A549 treated with AZD9567 at 1 μM for 4 hours (cell line): Measurements from ENCODE around the gene MORF4L2. TPM values are rescaled to one million over a fixed set of nuclear protein-coding genes. Genes with fewer than 3 reads are reported as not detected.

Source experiments
- total RNA-seq: library from RNA; stranded (reverse); fragments of 200-300 nt; extraction: Qiagen RNA extraction; gene quantifications from 5 replicates; pipeline ENCODE4 v1.2.3, GENCODE V29; 2022; ENCODE audit not compliant: insufficient read depth

The MORF4L2 gene, protein sequence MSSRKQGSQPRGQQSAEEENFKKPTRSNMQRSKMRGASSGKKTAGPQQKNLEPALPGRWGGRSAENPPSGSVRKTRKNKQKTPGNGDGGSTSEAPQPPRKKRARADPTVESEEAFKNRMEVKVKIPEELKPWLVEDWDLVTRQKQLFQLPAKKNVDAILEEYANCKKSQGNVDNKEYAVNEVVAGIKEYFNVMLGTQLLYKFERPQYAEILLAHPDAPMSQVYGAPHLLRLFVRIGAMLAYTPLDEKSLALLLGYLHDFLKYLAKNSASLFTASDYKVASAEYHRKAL
- 409 to 1,007 TPM (median 452 TPM) in 5 replicates for total RNA-seq

DNA sequence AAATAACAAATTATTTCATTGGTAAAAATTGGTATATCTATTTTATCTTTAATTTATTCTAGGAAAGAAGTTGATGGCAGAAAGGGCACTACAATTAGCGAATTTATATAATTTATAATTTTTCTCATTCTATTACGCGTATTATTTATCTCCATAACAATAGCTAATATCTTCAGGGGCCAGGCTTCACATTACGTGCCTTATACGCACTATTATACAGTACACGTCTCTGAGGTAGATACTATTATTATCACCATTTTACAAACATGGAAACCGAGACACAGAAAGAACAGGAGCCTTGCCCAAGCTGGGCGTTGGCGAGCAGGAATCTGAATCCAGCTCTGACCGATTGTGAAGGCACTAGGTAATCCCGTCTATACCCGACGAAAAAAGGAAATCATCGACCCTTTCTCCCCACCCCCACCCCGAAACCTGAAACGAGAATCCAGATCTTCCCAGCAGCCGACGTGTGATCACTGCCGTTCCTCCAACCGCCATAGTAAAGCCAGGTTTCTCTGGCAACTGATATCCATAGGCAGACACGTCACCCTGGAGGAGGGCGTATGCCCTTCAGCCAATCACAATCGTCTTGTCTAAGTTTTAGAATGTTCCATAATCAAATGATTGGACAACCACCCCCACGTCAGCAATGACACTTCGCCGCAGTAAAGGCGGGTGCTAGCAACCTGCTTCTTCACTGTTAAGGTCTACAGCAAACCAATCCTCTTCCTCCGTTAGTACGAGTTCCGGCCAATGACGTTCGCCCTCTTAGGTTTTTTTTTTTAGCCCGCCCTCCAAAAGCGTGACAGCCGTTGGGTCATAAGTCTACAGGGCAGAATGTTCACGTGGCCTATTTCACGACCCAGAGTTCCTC, at the start of gene MORF4L2:
MORF4L2 (minus strand) TSS at position 501 of the 874 bp plus-strand sequence. CDS start 9,672 bp downstream, outside the sequence.

DNA sequence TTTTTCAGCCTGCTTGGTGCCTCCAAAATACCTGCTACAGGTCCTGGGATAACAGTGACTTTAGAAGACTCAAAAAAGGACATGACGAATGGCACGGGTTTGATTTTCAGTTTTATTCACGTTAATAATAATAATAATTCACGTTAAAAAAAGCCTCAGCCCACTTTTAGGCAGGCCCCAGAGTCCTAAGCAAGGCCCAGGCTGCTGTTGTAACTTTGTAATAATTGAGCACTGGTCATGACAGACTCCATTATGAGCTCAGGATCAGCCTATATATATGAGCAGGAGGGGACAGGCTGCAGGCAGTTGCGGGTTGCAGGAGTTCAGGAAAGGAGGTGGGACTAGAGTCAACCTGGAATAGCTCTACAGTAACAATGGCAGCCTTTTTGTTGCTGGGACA, 24.1 kb upstream of the MORF4L2 start, which contains the start of gene TMEM31:
TMEM31 (plus strand) TSS at position 301 of the 400 bp plus-strand sequence. CDS start 1,350 bp downstream, outside the sequence.

DNA sequence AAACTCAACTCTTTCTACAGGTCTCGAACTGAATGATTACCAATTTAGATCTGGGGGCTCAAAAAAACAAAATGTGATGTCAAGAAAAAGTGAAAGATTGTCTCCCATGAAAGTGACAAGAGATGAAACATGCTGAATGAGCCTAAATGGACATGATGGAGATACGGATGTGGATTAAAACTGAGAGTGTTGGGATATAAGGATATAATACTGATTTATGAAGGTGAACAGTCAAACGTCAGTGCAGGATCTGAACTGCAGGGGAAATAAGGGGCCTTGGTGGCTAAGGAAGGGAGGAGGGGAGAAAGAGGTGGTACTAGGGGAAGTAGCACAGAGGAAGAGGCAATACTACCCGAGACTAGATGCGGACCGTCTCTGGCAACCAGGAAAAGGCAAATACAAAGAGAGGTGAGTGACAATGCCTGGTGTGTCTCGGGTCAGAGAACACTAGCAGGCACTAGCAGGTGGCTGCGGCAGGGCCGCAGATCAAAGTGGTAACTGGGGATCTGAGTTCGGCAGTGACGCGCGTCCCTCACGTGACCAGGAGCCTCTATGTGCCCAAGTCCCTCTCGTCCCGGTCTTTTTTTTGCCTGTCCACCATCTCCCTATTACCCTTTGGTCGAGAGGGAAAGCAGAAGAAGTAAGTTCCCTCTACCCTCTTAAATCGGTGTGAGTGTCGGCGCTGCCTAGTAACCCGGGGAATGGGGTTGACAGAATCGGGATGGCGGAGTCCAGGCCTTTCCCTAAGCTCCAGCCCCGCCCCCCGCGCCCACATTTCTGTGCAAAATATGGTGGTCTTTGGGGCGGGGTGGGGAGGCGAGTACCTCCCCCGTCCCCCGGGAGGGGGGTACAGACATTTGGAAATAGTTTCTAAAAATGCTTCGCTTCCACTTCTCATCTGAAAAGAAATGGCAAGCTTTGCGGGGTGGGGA, 57.8 kb downstream of the MORF4L2 start, which contains the start of gene TCEAL1:
TCEAL1 (plus strand) TSS at position 590 of the 932 bp plus-strand sequence. CDS start 942 bp downstream, outside the sequence.

Other genes starting within 250 kb of the MORF4L2 start
- gene RAB40A, start 167.2 kb downstream of the MORF4L2 start, total RNA-seq, result 0.06 TPM in 1 of 5 replicates, not detected in the others
- 106 to 129 TPM (median 114 TPM) in 5 replicates for gene TCEAL4, start 101.2 kb downstream of the MORF4L2 start, total RNA-seq
- 8.3 to 16.4 TPM (median 14.5 TPM) in 5 replicates for gene TCEAL3, start 78.7 kb downstream of the MORF4L2 start, total RNA-seq
- gene TCEAL1, start 57.7 kb downstream of the MORF4L2 start, total RNA-seq, result 24.1 to 38.5 TPM (median 32.0 TPM) in 5 replicates
- gene TMEM31, start 24.2 kb upstream of the MORF4L2 start, total RNA-seq, result 0.12 to 0.13 TPM in 2 of 5 replicates, not detected in the others
- gene PLP1, start 90.1 kb upstream of the MORF4L2 start, total RNA-seq, result 0.06 TPM in 1 of 5 replicates, not detected in the others
- gene RAB9B, start 145.6 kb upstream of the MORF4L2 start, total RNA-seq, result 0.02 to 0.05 TPM in 2 of 5 replicates, not detected in the others